Ovary (tissue), 9 donors: ENCODE data around the gene FAM110D. TPM values are rescaled to one million over a fixed set of nuclear protein-coding genes. Genes with fewer than 3 reads are reported as not detected.

Source experiments
- DNase-seq, 5 donors: peaks; one replicate each; pipeline ENCODE4 v3.0.0-alpha.2; 2019 to 2020
- H3K27ac ChIP-seq, 2 donors: fragments of 200-600 bp; one replicate each; pipeline versions ENCODE4 v1.5.1 to v1.8.0; 2019 to 2022
- H3K27me3 ChIP-seq: fragments of 200-600 bp; one replicate; pipeline ENCODE4 v1.8.0; 2022
- H3K36me3 ChIP-seq: fragments of 200-600 bp; sonication (generic); one replicate; pipeline ENCODE4 v1.5.1; 2019
- H3K4me1 ChIP-seq: one replicate; pipeline ENCODE4 v1.8.1; 2013; ENCODE audit warnings: mild to moderate bottlenecking, moderate library complexity; ENCODE audit not compliant: insufficient read depth
- H3K4me3 ChIP-seq: fragments of 200-600 bp; sonication (generic); one replicate; pipeline ENCODE4 v1.5.1; 2017
- H3K9me3 ChIP-seq, 2 donors: fragments of 200-600 bp in 1 of 2; sonication (generic) in 1 of 2; one replicate each; pipeline versions ENCODE4 v1.5.1 to v1.8.1; 2013 to 2019; ENCODE audit warnings: mild to moderate bottlenecking in 1 of 2, moderate library complexity in 1 of 2
- EP300 ChIP-seq: sonication (generic); formaldehyde crosslinking; IDR thresholded peaks from one replicate; pipeline ENCODE4 v1.6.1; 2017; ENCODE audit warnings: antibody characterized with exemption
- POLR2A ChIP-seq: fragments of 450-650 bp; IDR thresholded peaks from one replicate; pipeline ENCODE4 v1.6.1; 2017; ENCODE audit warnings: antibody characterized with exemption, mild to moderate bottlenecking, moderate library complexity
- WGBS, 3 donors: extraction: QIAGEN DNeasy Blood & Tissue Kit in 1 of 3; methylation state at CpG; one replicate each; pipeline versions ENCODE4 v1.1.5 to v1.1.7; 2013 to 2017; 5-methylcytosine and 5-hydroxymethylcytosine counted together
- intact Hi-C, 4 donors: fragments of 100-400 bp; cut with DNase I; formaldehyde crosslinking; loops; one replicate each; pipeline versions ENCODE4 v1.11.0 to v1.15.1; 2022 to 2023
- polyA plus RNA-seq, 2 donors: library from polyadenylated mRNA; stranded (reverse); fragments of 200-250 nt in 1 of 2; fragments of 350-450 nt in 1 of 2; fragmentation: Illumina TruSeq in 1 of 2; extraction: RNeasy Lipid Tissue Mini Kit (QIAGEN cat#74804) in 1 of 2; gene quantifications; one replicate each; pipeline ENCODE4 v1.2.3, GENCODE V29; 2013 to 2014
- total RNA-seq, 7 donors: library from RNA; depleted of rRNA in 2 of 7; stranded (reverse); fragments of >200 nt in 2 of 7; fragmentation: NEBNext Ultra II Directional in 3 of 7; extraction: Animal tissue kit (Norgen Biotek cat#: 25700) in 3 of 7; gene quantifications; one replicate each; pipeline versions ENCODE4 v1.1.0 to v1.2.4, GENCODE V29; 2016 to 2023
- TF ChIP-seq, protein P1 (sequence below), 3 donors: fragments of 450-650 bp in 2 of 3; fragments of 200-600 bp in 1 of 3; IDR thresholded peaks; one replicate each; pipeline versions ENCODE4 v1.5.1 to v1.8.0; 2016 to 2022; ENCODE audit warnings: antibody characterized with exemption in 3 of 3, mild to moderate bottlenecking in 1 of 3
- donor health status: DM: no; HTN: no; CAD: no; lungs with moderate emphysema.
- donor health status: DM: no; HTN: no; CAD: no.
- donor health status: Bipolar disorder and iron deficiency.
- donor health status: DM: yes; HTN: yes; CAD: no.
- donor health status: DM: no; HTN: no; CAD: no.
- donor health status: DM: yes; HTN: yes; CAD: no.

FAM110D gene
- total and polyA plus RNA-seq, 9 donors: 0.91 to 4.9 (median 2.1) TPM

DNA sequence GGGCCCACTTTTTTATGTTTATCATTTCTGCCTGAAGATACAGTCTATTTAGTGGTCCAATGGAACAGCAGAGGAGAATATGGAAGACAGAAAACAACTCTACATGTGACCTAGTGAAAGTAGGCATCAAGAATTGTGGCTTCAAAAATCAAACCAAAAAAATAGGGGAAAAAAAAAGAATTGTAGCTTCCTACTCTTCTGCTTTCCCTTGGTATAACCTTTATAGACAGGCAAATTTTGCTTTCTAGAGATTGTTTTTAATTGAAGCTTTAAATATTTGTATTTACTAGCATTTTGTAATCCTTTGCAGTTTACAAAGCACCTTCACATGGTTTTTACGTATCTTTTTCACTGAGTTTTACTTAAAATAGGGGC is 32.9 kb upstream of the FAM110D start:
- TF ChIP-seq, protein P1, sequence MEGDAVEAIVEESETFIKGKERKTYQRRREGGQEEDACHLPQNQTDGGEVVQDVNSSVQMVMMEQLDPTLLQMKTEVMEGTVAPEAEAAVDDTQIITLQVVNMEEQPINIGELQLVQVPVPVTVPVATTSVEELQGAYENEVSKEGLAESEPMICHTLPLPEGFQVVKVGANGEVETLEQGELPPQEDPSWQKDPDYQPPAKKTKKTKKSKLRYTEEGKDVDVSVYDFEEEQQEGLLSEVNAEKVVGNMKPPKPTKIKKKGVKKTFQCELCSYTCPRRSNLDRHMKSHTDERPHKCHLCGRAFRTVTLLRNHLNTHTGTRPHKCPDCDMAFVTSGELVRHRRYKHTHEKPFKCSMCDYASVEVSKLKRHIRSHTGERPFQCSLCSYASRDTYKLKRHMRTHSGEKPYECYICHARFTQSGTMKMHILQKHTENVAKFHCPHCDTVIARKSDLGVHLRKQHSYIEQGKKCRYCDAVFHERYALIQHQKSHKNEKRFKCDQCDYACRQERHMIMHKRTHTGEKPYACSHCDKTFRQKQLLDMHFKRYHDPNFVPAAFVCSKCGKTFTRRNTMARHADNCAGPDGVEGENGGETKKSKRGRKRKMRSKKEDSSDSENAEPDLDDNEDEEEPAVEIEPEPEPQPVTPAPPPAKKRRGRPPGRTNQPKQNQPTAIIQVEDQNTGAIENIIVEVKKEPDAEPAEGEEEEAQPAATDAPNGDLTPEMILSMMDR (IDR thresholded peaks at IDR 0.05): no peak
- no peak for TF ChIP-seq POLR2A
- TF ChIP-seq EP300: no peak
- Histone ChIP-seq H3K4me3 (no peak overlapping the region), H3K27ac (no peak overlapping the region), H3K9me3 (no peaks in the 10 kb centered on the region), H3K36me3 (no peaks in the 10 kb centered on the region), H3K4me1 (no peaks in the 10 kb centered on the region), H3K27me3 (no peaks in the 10 kb centered on the region)
- intact Hi-C loops: no loop called here
- no peak for DNase-seq
- 61 to 66% (median 63%) methylated on average over 1 of the region's 1 CpG for WGBS, 3 donors

DNA sequence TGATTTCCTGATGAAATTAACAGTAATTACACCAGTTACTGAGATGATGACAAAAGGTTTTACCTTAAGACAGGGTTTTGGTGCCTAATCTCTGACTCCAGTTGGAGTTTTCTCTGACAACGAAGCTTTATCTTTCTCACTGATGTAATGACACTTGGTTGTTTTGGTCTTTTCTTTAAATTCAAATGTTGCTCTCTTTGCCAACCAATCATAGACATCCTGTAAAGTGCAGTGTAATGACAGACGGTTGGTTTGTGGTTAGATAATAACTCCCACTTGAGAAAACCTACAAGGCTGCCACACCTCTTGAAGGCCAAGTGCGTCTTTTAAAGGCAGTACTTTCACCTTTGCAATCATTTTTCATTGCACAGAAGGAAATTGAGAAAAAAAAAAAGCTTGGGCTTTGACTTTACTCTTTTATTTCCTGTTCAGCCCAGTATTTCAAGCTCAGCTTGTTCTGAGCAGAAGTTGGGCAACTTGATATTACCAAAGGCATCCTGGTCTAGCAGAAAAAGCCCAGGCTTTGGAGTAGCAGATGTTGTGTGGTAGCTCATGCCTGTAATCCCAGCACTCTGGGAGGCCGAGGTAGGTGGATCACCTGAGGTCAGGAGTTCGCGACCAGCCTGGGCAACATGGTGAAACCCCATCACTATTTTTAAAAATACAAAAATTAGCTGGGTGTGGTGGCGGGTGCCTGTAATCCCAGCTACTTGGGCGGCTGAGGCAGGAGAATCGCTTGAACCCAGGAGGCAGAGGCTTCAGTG is 32.4 kb upstream of the FAM110D start:
- TF ChIP-seq POLR2A (no peak), EP300 (no peak)
- TF ChIP-seq, protein P1 (IDR thresholded peaks at IDR 0.05): no peak
- intact Hi-C loops: no loop called here
- H3K4me1 ChIP-seq: no peaks in the 10 kb centered on the region
- no peak overlapping the region for H3K27ac ChIP-seq
- no peaks in the 10 kb centered on the region for H3K36me3 ChIP-seq
- no peak overlapping the region for H3K4me3 ChIP-seq
- H3K27me3 ChIP-seq: no peaks in the 10 kb centered on the region
- no peak for DNase-seq
- WGBS, 3 donors: 72 to 75% (median 73%) methylated on average over 9 of the region's 9 CpGs
- H3K9me3 ChIP-seq: no peaks in the 10 kb centered on the region

DNA sequence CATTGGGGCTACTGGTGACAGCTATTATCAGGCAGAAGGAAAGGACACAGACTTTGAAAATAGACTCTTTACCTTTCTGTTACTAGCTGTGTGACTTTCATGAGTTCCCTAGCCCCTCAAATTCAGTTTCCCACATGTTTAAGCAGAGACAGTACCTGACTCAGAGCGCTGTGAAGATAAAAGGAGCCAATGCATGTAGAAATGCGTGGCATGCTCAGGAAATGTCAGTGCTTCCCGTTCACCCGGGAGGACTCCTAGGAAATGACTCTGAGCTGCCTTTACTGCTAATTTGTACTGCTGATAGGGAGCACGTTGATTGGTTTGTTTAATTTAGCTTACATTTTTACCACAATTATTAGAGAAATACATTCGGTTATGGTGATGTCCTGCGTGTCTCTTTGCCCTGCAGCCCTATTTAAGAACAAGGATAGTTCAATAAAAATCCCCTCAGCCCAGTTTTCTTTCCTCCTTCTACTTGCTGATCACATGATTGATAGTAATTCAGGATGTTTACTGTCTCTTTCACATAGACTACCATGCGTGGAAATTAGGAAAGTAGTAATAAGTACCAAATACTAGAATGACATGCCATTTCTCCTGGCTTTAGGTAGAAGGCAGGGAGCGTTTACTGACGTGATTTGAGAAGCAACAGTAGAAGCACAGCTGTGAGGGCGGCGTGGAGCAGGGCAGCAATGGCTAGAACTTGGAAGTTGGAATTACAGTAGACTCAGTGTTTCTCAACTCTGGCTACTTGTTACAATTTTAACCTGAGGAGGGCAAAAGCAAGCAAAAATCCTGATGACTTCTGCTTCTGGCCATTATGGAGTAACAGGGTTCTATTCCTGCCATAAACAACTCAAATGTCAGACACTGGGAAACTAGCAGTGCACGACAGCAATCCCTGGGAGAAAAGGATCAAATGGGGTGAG is 31.4 kb upstream of the FAM110D start:
- TF ChIP-seq, protein P1 (IDR thresholded peaks at IDR 0.05): no peak
- TF ChIP-seq EP300 (no peak), POLR2A (no peak)
- Histone ChIP-seq H3K27me3 (no peaks in the 10 kb centered on the region), H3K4me3 (no peak overlapping the region), H3K4me1 (no peaks in the 10 kb centered on the region), H3K27ac (no peak overlapping the region), H3K36me3 (no peaks in the 10 kb centered on the region), H3K9me3 (no peaks in the 10 kb centered on the region)
- DNase-seq: no peak
- WGBS, 3 donors: 33 to 45% (median 34%) methylated on average over 13 of the region's 13 CpGs
- intact Hi-C loops: no loop called here

DNA sequence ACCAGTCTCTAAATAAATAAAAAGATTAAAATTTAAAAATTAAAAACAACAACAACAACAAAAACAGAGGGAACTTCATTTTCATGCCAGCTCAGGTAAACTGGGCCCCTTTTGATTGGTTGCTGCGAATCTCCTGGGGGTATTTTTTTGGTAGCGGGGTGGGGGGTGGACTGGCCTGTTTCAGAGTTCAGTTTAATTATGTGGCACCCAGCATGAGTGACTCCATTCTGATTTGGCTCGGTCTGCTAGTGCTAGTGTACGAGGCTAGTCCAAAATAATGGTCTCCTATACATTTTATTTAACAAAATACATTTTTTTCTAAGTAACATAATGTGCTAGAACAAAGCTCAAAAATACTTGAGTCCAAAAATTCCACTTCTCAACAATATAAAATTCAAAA is 29.1 kb upstream of the FAM110D start:
- Histone ChIP-seq H3K4me3 (no peak overlapping the region), H3K4me1 (no peaks in the 10 kb centered on the region), H3K27ac (no peak overlapping the region), H3K9me3 (no peaks in the 10 kb centered on the region), H3K36me3 (no peaks in the 10 kb centered on the region), H3K27me3 (no peaks in the 10 kb centered on the region)
- intact Hi-C loops: no loop called here
- no peak for DNase-seq
- TF ChIP-seq POLR2A (no peak), EP300 (no peak)
- TF ChIP-seq, protein P1 (IDR thresholded peaks at IDR 0.05): no peak
- WGBS, 3 donors: 90 to 96% (median 92%) methylated on average over 4 of the region's 4 CpGs
